WTC11 (cell line): ENCODE results near the gene JOSD1.

Source experiments
- CBFB ChIP-seq: sonication (generic); formaldehyde crosslinking; IDR thresholded peaks from 2 replicates; pipeline ENCODE4 v1.8.1; 2022; ENCODE audit warnings: mild to moderate bottlenecking, low read depth, missing genetic modification reagents
- ELF4 ChIP-seq: sonication (generic); formaldehyde crosslinking; IDR thresholded peaks from 2 replicates; pipeline ENCODE4 v1.8.1; 2022; ENCODE audit warnings: low read depth, mild to moderate bottlenecking, moderate library complexity, missing genetic modification reagents
- FOXJ3 ChIP-seq: sonication (generic); formaldehyde crosslinking; IDR thresholded peaks from 2 replicates; pipeline ENCODE4 v1.9.0; 2021; ENCODE audit warnings: missing genetic modification reagents, mild to moderate bottlenecking, borderline replicate concordance
- GABPB1 ChIP-seq: sonication (generic); formaldehyde crosslinking; IDR thresholded peaks from 2 replicates; pipeline ENCODE4 v1.8.1; 2023; ENCODE audit warnings: mild to moderate bottlenecking, missing genetic modification reagents
- JUN ChIP-seq: sonication (generic); formaldehyde crosslinking; IDR thresholded peaks from 2 replicates; pipeline ENCODE4 v1.8.0; 2023; ENCODE audit warnings: mild to moderate bottlenecking, missing genetic modification reagents
- ZNF423 ChIP-seq: fragments of 250-450 bp; sonication (Bioruptor Pico); IDR thresholded peaks from 2 replicates; pipeline ENCODE4 v2.1.2; 2022; ENCODE audit warnings: mild to moderate bottlenecking, moderate library complexity
- TF ChIP-seq, protein P1 (sequence below): fragments of 200-600 bp; IDR thresholded peaks from 2 replicates; pipeline ENCODE4 v1.8.0; 2022; ENCODE audit warnings: antibody characterized with exemption
- TF ChIP-seq, protein P2 (sequence below): sonication (generic); formaldehyde crosslinking; IDR thresholded peaks from 2 replicates; pipeline ENCODE4 v1.8.0; 2022; ENCODE audit warnings: mild to moderate bottlenecking, missing genetic modification reagents
- TF ChIP-seq, protein P3 (sequence below): sonication (generic); formaldehyde crosslinking; IDR thresholded peaks from 2 replicates; pipeline ENCODE4 v1.8.0; 2022; ENCODE audit warnings: missing genetic modification reagents
- TF ChIP-seq, protein P4 (sequence below): sonication (generic); formaldehyde crosslinking; IDR thresholded peaks from 2 replicates; pipeline ENCODE4 v1.8.0; 2022; ENCODE audit warnings: mild to moderate bottlenecking, missing genetic modification reagents

DNA sequence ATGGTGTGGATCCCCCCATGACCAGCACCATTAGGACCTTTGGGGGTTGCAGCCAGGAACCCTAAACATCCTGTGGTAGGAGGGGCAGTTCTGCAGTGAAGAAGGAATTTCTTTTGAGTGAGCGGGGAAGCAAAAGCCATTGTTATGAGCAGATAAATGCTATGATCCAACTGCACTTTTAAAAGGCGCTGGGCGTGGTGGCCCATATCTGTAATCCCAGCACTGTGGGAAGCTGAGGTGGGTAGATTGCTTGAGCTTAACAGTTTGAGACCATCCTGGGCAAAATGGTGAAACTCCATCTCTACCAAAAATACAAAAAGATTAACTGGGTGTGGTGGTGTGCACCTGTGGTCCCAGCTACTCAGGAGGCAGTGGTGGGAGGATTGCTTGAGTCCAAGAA lies 24.9 kb downstream of the JOSD1 start:
- TF ChIP-seq, protein P1, sequence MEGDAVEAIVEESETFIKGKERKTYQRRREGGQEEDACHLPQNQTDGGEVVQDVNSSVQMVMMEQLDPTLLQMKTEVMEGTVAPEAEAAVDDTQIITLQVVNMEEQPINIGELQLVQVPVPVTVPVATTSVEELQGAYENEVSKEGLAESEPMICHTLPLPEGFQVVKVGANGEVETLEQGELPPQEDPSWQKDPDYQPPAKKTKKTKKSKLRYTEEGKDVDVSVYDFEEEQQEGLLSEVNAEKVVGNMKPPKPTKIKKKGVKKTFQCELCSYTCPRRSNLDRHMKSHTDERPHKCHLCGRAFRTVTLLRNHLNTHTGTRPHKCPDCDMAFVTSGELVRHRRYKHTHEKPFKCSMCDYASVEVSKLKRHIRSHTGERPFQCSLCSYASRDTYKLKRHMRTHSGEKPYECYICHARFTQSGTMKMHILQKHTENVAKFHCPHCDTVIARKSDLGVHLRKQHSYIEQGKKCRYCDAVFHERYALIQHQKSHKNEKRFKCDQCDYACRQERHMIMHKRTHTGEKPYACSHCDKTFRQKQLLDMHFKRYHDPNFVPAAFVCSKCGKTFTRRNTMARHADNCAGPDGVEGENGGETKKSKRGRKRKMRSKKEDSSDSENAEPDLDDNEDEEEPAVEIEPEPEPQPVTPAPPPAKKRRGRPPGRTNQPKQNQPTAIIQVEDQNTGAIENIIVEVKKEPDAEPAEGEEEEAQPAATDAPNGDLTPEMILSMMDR = no peak
- TF ChIP-seq, protein P2, sequence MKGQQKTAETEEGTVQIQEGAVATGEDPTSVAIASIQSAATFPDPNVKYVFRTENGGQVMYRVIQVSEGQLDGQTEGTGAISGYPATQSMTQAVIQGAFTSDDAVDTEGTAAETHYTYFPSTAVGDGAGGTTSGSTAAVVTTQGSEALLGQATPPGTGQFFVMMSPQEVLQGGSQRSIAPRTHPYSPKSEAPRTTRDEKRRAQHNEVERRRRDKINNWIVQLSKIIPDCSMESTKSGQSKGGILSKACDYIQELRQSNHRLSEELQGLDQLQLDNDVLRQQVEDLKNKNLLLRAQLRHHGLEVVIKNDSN (CRISPR knock-in tag) = no peak
- TF ChIP-seq, protein P3, sequence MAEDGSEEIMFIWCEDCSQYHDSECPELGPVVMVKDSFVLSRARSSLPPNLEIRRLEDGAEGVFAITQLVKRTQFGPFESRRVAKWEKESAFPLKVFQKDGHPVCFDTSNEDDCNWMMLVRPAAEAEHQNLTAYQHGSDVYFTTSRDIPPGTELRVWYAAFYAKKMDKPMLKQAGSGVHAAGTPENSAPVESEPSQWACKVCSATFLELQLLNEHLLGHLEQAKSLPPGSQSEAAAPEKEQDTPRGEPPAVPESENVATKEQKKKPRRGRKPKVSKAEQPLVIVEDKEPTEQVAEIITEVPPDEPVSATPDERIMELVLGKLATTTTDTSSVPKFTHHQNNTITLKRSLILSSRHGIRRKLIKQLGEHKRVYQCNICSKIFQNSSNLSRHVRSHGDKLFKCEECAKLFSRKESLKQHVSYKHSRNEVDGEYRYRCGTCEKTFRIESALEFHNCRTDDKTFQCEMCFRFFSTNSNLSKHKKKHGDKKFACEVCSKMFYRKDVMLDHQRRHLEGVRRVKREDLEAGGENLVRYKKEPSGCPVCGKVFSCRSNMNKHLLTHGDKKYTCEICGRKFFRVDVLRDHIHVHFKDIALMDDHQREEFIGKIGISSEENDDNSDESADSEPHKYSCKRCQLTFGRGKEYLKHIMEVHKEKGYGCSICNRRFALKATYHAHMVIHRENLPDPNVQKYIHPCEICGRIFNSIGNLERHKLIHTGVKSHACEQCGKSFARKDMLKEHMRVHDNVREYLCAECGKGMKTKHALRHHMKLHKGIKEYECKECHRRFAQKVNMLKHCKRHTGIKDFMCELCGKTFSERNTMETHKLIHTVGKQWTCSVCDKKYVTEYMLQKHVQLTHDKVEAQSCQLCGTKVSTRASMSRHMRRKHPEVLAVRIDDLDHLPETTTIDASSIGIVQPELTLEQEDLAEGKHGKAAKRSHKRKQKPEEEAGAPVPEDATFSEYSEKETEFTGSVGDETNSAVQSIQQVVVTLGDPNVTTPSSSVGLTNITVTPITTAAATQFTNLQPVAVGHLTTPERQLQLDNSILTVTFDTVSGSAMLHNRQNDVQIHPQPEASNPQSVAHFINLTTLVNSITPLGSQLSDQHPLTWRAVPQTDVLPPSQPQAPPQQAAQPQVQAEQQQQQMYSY (CRISPR knock-in tag) = no peak
- TF ChIP-seq CBFB (CRISPR knock-in tag) = no peak
- no peak for TF ChIP-seq FOXJ3
- no peak for TF ChIP-seq GABPB1 (CRISPR knock-in tag)
- TF ChIP-seq ELF4 = no peak
- TF ChIP-seq JUN (CRISPR knock-in tag) = no peak
- no peak for TF ChIP-seq ZNF423 (CRISPR knock-in tag)
- TF ChIP-seq, protein P4, sequence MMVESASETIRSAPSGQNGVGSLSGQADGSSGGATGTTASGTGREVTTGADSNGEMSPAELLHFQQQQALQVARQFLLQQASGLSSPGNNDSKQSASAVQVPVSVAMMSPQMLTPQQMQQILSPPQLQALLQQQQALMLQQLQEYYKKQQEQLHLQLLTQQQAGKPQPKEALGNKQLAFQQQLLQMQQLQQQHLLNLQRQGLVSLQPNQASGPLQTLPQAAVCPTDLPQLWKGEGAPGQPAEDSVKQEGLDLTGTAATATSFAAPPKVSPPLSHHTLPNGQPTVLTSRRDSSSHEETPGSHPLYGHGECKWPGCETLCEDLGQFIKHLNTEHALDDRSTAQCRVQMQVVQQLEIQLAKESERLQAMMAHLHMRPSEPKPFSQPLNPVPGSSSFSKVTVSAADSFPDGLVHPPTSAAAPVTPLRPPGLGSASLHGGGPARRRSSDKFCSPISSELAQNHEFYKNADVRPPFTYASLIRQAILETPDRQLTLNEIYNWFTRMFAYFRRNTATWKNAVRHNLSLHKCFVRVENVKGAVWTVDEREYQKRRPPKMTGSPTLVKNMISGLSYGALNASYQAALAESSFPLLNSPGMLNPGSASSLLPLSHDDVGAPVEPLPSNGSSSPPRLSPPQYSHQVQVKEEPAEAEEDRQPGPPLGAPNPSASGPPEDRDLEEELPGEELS (CRISPR knock-in tag) = no peak
